H1 (cell line): ENCODE data around the gene ABCC9. TPM values are rescaled to one million over a fixed set of nuclear protein-coding genes. Genes with fewer than 3 reads are reported as not detected.

Experiments
- polyA plus RNA-seq, 7 experiments: library from polyadenylated mRNA; depleted of rRNA in 3 of 7; stranded (reverse) in 5 of 7; unstranded in 2 of 7; fragments of >200 nt in 5 of 7; fragments of 200-250 nt in 2 of 7; gene quantifications; 1 replicate in 5 of 7; 2 replicates in 1 of 7; 4 replicates in 1 of 7; pipeline versions ENCODE4 v1.2.1 to v1.2.3, GENCODE V29; 2011 to 2013; ENCODE audit warnings: missing spikeins in 2 of 7, mixed read lengths in 2 of 7
- total RNA-seq: library from RNA; stranded (reverse); fragmentation: NEBNext Ultra II Directional; extraction: Animal tissue kit (Norgen Biotek cat#: 25700); gene quantifications from 2 replicates; pipeline ENCODE4 v1.2.1, GENCODE V29; 2021
- TF ChIP-seq, protein P1 (sequence below): IDR thresholded peaks from 2 replicates; pipeline ENCODE4 v1.6.1; 2012; ENCODE audit warnings: low read length, inconsistent platforms

The ABCC9 gene
- total and polyA plus RNA-seq, 2 of the 8 experiments (the other 6 are each of a cell fraction or from before 2014, with no cell fraction given): under 0.01 TPM; not detected in 1

DNA sequence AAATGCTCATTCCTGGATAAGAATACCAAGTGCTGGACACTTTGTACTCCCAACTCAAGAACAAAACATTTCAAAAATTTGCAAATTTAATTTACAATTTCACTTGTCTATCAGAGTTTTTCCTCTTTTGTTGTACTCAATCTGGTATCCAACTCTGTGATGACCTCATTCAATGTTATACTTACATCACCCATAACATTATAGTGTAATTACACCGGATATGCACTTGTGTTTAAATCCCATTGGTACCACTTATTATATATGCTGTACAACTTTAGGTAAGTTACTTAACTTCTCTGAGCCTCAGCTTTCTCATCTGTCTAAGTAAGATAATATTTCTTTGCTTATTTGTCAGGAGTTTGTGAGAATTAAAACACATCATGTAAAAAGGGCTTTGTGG is 90.1 kb downstream of the ABCC9 start (continued):
- TF ChIP-seq, protein P1, sequence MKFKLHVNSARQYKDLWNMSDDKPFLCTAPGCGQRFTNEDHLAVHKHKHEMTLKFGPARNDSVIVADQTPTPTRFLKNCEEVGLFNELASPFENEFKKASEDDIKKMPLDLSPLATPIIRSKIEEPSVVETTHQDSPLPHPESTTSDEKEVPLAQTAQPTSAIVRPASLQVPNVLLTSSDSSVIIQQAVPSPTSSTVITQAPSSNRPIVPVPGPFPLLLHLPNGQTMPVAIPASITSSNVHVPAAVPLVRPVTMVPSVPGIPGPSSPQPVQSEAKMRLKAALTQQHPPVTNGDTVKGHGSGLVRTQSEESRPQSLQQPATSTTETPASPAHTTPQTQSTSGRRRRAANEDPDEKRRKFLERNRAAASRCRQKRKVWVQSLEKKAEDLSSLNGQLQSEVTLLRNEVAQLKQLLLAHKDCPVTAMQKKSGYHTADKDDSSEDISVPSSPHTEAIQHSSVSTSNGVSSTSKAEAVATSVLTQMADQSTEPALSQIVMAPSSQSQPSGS: no peak
- TF ChIP-seq, all 59 proteins: peak for 0
